Anterior cingulate cortex (tissue), 58 donors: Measurements from ENCODE around the gene HPS4.

Experiments
- DNase-seq, 58 donors: peaks; one replicate each; lab custom pipeline; 2025; lab: John Stamatoyannopoulos, UW

The HPS4 gene

GRCh38 chr22:26474682-26475081 is 8.9 kb downstream of the HPS4 start:
- no peak for DNase-seq

GRCh38 chr22:26471522-26471921 is 12.1 kb downstream of the HPS4 start:
- DNase-seq = no peak

GRCh38 chr22:26470807-26471206 is 12.8 kb downstream of the HPS4 start:
- DNase-seq = no peak

- DNase-seq = peak in 23 of 58 donors; percentile 9 to 66 (median 34)
Observed at GRCh38 chr22:26466196-26466595, 17.4 kb downstream of the HPS4 start.

- DNase-seq = no peak
Observed at GRCh38 chr22:26464312-26464711, 19.3 kb downstream of the HPS4 start.

- no peak for DNase-seq
Observed at GRCh38 chr22:26463688-26464087, 19.9 kb downstream of the HPS4 start.

- DNase-seq = peak in 9 of 58 donors; percentile 12 to 62 (median 29)
Observed at GRCh38 chr22:26463101-26463661, 20.4 kb downstream of the HPS4 start.

GRCh38 chr22:26462641-26463040 is 20.9 kb downstream of the HPS4 start:
- no peak for DNase-seq

GRCh38 chr22:26462051-26462450 is 21.5 kb downstream of the HPS4 start:
- DNase-seq = no peak

- DNase-seq = peak in 22 of 58 donors; percentile 8 to 76 (median 24)
Observed at GRCh38 chr22:26461188-26461810, 22.3 kb downstream of the HPS4 start.

- no peak for DNase-seq
Observed at GRCh38 chr22:26460202-26460601, 23.4 kb downstream of the HPS4 start.

- no peak for DNase-seq
Observed at GRCh38 chr22:26457661-26458272, 25.8 kb downstream of the HPS4 start.

- no peak for DNase-seq
Observed at GRCh38 chr22:26453812-26454500, 29.6 kb downstream of the HPS4 start.

- no peak for DNase-seq
Observed at GRCh38 chr22:26453216-26453615, 30.4 kb downstream of the HPS4 start.

- peak in 9 of 58 donors; percentile 6 to 59 (median 25) for DNase-seq
Observed at GRCh38 chr22:26452236-26453016, 31.2 kb downstream of the HPS4 start.

GRCh38 chr22:26450453-26451185 is 33.0 kb downstream of the HPS4 start:
- no peak for DNase-seq

- DNase-seq = no peak
Observed at GRCh38 chr22:26448941-26449340, 34.6 kb downstream of the HPS4 start.

GRCh38 chr22:26448334-26448733 is 35.2 kb downstream of the HPS4 start:
- no peak for DNase-seq

- DNase-seq = peak in 3 of 58 donors; percentile 10 to 62 (median 35)
Observed at GRCh38 chr22:26447584-26448329, 35.8 kb downstream of the HPS4 start.
